Osteoblast (primary cell): ENCODE measurements around the gene PRKAR1B. TPM values are rescaled to one million over a fixed set of nuclear protein-coding genes. Genes with fewer than 3 reads are reported as not detected.

Source experiments
- DNase-seq: peaks from one replicate; pipeline ENCODE4 v3.0.0; 2011; ENCODE audit warnings: low spot score, mixed read lengths; ENCODE audit not compliant: insufficient read length; ENCODE audit errors: missing footprints
- H2AFZ ChIP-seq: 2 replicates; pipeline ENCODE4 v1.6.0; 2011; ENCODE audit warnings: mild to moderate bottlenecking, low read length
- H3K27ac ChIP-seq: 2 replicates; pipeline ENCODE4 v1.5.1; 2011; ENCODE audit warnings: mild to moderate bottlenecking, low read depth, low read length, moderate library complexity
- H3K27me3 ChIP-seq: 2 replicates; pipeline ENCODE4 v1.6.0; 2012; ENCODE audit warnings: mild to moderate bottlenecking, control low read depth, inconsistent platforms, low read length, moderate library complexity; ENCODE audit not compliant: insufficient read depth
- H3K36me3 ChIP-seq: 2 replicates; pipeline ENCODE4 v1.5.1; 2011; ENCODE audit warnings: mild to moderate bottlenecking, low read length, control low read depth, moderate library complexity; ENCODE audit not compliant: insufficient read depth
- H3K4me1 ChIP-seq: 2 replicates; pipeline ENCODE4 v1.5.1; 2011; ENCODE audit warnings: mild to moderate bottlenecking, low read length, control low read depth, moderate library complexity; ENCODE audit not compliant: insufficient read depth
- H3K4me2 ChIP-seq: 2 replicates; pipeline ENCODE4 v1.6.0; 2011; ENCODE audit warnings: mild to moderate bottlenecking, low read length; ENCODE audit not compliant: insufficient read depth
- H3K4me3 ChIP-seq: fragments of 200-600 bp; sonication (generic); 3 replicates; pipeline ENCODE4 v1.5.1; 2012; ENCODE audit warnings: mild to moderate bottlenecking, low read length, inconsistent platforms; ENCODE audit not compliant: insufficient read depth
- H3K79me2 ChIP-seq: 2 replicates; pipeline ENCODE4 v1.6.0; 2012; ENCODE audit warnings: mild to moderate bottlenecking, low read length, control low read depth, inconsistent platforms; ENCODE audit not compliant: insufficient read depth
- H3K9me3 ChIP-seq: 2 replicates; pipeline ENCODE4 v1.5.1; 2011; ENCODE audit warnings: low read depth, low read length, control low read depth
- H4K20me1 ChIP-seq: 2 replicates; pipeline ENCODE4 v1.6.0; 2012; ENCODE audit warnings: mild to moderate bottlenecking, low read length, control low read depth; ENCODE audit not compliant: insufficient read depth
- total RNA-seq: library from RNA; depleted of rRNA; stranded (reverse); fragments of >200 nt; gene quantifications from 2 replicates; pipeline ENCODE4 v1.2.3, GENCODE V29; 2012
- TF ChIP-seq, protein P1 (sequence below): IDR thresholded peaks from 2 replicates; pipeline ENCODE4 v1.5.1; 2011; ENCODE audit warnings: mild to moderate bottlenecking, low read depth, low read length, moderate library complexity; ENCODE audit errors: extremely low read depth

The PRKAR1B gene
- total RNA-seq, 1 donor: 6.5 TPM

- TF ChIP-seq, protein P1, sequence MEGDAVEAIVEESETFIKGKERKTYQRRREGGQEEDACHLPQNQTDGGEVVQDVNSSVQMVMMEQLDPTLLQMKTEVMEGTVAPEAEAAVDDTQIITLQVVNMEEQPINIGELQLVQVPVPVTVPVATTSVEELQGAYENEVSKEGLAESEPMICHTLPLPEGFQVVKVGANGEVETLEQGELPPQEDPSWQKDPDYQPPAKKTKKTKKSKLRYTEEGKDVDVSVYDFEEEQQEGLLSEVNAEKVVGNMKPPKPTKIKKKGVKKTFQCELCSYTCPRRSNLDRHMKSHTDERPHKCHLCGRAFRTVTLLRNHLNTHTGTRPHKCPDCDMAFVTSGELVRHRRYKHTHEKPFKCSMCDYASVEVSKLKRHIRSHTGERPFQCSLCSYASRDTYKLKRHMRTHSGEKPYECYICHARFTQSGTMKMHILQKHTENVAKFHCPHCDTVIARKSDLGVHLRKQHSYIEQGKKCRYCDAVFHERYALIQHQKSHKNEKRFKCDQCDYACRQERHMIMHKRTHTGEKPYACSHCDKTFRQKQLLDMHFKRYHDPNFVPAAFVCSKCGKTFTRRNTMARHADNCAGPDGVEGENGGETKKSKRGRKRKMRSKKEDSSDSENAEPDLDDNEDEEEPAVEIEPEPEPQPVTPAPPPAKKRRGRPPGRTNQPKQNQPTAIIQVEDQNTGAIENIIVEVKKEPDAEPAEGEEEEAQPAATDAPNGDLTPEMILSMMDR: no peak
- Histone ChIP-seq H3K36me3 (peaks cover 73% of the 10 kb centered on the region), H3K4me2 (no peak overlapping the region), H3K27ac (no peak overlapping the region), H3K9me3 (no peaks in the 10 kb centered on the region), H3K4me3 (no peak overlapping the region), H3K27me3 (no peaks in the 10 kb centered on the region), H3K79me2 (peaks cover 74% of the 10 kb centered on the region), H4K20me1 (peaks cover 18% of the 10 kb centered on the region), H2AFZ (no peak overlapping the region), H3K4me1 (no peaks in the 10 kb centered on the region)
- DNase-seq: no peak
Observed at GRCh38 chr7:505171-505570, 221.9 kb downstream of the PRKAR1B start.

DNA sequence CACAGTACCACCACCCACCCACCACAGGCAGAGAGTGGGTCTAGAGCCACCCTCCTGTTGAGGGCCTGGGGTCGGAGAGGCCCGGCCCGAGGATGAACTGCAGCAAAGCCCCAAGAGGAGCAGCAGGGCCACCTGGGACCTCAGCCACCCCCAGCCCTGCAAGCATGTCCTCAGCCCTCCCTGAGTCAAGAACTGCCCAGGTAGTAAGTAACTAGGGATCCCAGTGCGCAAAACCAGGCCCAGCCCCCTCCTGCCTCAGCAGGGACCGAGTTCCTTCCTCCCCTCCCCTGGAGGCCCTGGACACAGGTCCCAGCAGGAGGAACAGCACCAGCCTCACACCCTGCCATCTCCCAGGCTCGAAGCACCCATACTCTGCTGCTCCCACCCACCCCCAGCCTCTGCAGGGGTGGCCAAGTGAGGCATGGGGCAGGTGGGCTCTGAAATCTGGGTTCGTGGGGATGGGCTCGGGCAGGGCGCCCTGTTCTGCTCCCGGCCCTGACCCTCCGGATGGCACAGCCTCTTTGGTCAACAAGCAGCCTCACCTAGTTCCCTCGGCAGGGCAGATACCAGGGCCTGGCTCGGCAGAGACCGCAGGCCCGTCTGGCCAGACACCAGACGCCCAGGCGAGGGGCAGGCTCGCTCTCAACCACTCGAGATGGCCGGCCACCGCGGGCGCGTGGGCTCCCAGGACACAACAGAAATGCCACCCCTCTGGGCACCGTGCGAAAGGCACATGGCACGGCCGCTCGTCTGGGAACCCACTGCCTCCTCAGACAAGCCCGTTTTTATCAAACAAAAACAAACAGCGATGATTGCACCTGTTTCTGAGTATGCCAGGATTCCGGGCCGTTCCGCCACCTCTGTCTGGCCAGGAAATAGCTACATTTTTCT lies 222.6 kb downstream of the PRKAR1B start:
- no peak for DNase-seq
- H3K27me3 ChIP-seq: no peaks in the 10 kb centered on the region
- TF ChIP-seq, protein P1: no peak
- H3K27ac ChIP-seq: no peak overlapping the region
- no peak overlapping the region for H2AFZ ChIP-seq
- peaks cover 18% of the 10 kb centered on the region for H4K20me1 ChIP-seq
- H3K36me3 ChIP-seq: peaks cover 71% of the 10 kb centered on the region
- no peaks in the 10 kb centered on the region for H3K9me3 ChIP-seq
- no peak overlapping the region for H3K4me2 ChIP-seq
- no peaks in the 10 kb centered on the region for H3K4me1 ChIP-seq
- no peak overlapping the region for H3K4me3 ChIP-seq
- peaks cover 68% of the 10 kb centered on the region for H3K79me2 ChIP-seq

GRCh38 chr7:503575-504111 lies 223.4 kb downstream of the PRKAR1B start:
- TF ChIP-seq, protein P1: no peak
- Histone ChIP-seq H3K4me1 (no peaks in the 10 kb centered on the region), H3K27me3 (no peaks in the 10 kb centered on the region), H3K9me3 (no peaks in the 10 kb centered on the region), H3K4me2 (no peak overlapping the region), H3K36me3 (peaks cover 71% of the 10 kb centered on the region), H2AFZ (no peak overlapping the region), H3K4me3 (no peak overlapping the region), H3K27ac (no peak overlapping the region), H3K79me2 (peaks cover 64% of the 10 kb centered on the region), H4K20me1 (peaks cover 24% of the 10 kb centered on the region)
- DNase-seq: no peak

DNA sequence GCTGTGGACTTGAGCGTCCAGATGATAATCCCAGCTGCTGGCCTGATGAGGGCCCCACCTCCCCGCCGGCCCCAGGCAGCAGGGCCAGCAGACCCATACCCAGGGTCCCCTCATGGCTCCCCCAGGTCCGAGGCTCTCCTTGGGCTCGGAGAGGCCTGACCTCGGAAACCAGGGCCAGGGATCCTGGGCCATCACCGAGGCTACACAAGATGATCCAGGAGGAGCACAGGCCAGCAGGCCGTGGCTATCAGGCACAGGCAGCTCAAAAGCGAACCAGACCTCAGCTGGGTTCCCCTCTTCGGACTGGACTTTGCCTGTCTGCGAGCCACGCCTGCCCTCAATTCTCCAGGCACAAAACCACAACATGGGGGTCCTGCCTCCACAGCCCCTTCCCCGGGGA lies 224.8 kb downstream of the PRKAR1B start:
- Histone ChIP-seq H3K4me2 (no peak overlapping the region), H3K4me3 (no peak overlapping the region), H3K27ac (no peak overlapping the region), H4K20me1 (peaks cover 28% of the 10 kb centered on the region), H3K27me3 (no peaks in the 10 kb centered on the region), H3K4me1 (no peaks in the 10 kb centered on the region), H3K79me2 (peaks cover 54% of the 10 kb centered on the region), H3K9me3 (no peaks in the 10 kb centered on the region), H3K36me3 (peaks cover 74% of the 10 kb centered on the region), H2AFZ (no peak overlapping the region)
- TF ChIP-seq, protein P1: no peak
- no peak for DNase-seq
